ENCODE data around the gene C16orf96.
A peak's percentile ranks its signal among the peaks of the same experiment; 100 is the strongest.

Gene C16orf96

DNA sequence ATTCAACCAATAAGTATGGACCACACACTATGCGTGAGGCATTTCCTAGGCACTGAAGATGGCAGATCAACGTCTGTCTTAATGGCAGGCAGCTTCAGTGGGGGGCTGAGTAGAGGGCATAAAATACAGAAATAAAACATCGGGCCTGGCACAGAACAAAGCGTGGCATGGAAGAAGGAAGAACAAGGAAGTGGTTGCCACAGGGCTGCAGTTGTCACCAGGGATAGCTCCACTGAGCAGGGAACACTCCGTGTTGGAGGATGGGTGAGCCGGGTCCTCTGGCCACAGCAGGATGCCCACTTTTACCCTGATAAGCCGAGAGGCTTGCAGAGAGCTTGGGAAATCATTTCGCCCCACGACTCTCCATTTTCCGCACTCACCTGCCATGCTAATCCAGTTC lies 23.9 kb upstream of the C16orf96 start:
- H3K27me3 ChIP-seq (ENCODE audit: control insufficient read depth, insufficient read depth, low read length): no peaks in the 10 kb centered on the region
- H3K36me3 ChIP-seq (ENCODE audit: control insufficient read depth, insufficient read depth, low read length): no peaks in the 10 kb centered on the region
- H3K4me3 ChIP-seq (ENCODE audit: low read length): no peak overlapping the region
- peaks cover 6% of the 10 kb centered on the region for H3K4me1 ChIP-seq (ENCODE audit: control insufficient read depth, insufficient read depth, low read length)
- no peak overlapping the region for H3K9ac ChIP-seq (ENCODE audit: low read length)
- H3K27ac ChIP-seq (ENCODE audit: low read depth, low read length): no peak overlapping the region

DNA sequence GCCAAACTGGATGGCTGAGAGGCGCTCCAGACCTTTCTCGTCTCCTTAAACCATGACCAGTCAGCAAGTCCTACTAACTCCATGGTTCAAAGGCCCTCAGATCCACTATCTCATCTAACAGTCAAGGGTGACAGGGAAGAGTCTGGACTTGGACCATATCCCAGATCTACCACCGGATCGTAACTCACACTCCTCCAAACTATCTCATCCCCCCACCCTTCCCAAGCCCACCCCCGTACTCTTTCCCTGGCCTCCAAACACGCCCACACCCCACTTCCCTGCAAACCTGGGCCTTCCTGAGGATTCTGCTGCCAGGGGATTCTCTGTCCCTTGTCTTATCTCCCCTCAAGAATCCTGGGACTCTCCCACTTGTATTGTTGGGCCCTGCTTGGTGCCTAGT lies 22.6 kb upstream of the C16orf96 start:
- no peak overlapping the region for H3K27ac ChIP-seq (ENCODE audit: low read depth, low read length)

DNA sequence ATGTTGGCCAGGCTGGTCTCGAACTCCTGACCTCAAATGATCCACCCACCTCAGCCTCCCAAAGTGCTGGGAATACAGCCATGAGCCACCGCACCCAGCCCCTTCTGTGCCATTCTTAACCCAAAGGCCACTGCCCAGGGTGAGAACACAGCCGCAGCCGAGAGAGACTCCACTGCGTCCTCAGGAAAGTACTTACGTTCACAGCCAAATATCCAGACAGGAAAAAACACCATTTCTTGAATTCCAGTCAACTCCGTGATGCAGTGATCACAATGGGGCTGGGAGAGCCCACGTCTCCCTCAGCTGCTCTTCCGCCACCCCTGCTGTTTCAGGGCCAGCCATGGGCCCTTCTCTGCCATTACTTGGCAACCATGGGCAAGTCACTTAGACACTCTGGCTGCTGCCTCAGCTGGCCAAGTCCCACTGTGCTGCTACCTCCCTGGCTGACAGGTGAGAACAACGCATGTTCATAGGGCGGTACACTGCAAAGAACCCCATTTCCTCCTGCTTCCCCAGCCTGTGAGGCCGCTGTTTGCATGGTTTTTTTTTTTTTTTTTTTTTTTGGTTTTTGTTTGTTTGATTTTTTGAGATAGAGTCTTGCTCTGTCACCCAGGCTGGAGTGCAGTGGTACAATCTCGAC lies 21.9 kb upstream of the C16orf96 start:
- Histone ChIP-seq H3K36me3 (ENCODE audit: control insufficient read depth, insufficient read depth, low read length) (no peaks in the 10 kb centered on the region), H3K9ac (ENCODE audit: low read length) (no peak overlapping the region), H3K27ac (ENCODE audit: low read depth, low read length) (no peak overlapping the region), H3K27me3 (ENCODE audit: control insufficient read depth, insufficient read depth, low read length) (no peaks in the 10 kb centered on the region), H3K4me1 (ENCODE audit: control insufficient read depth, insufficient read depth, low read length) (peaks cover 5% of the 10 kb centered on the region), H3K4me3 (ENCODE audit: low read length) (no peak overlapping the region)

More for the DNA sequence above, 22.6 kb upstream of the C16orf96 start:
- Histone ChIP-seq H3K4me3 (ENCODE audit: low read length) (no peak overlapping the region), H3K27me3 (ENCODE audit: control insufficient read depth, insufficient read depth, low read length) (no peaks in the 10 kb centered on the region), H3K9ac (ENCODE audit: low read length) (no peak overlapping the region), H3K36me3 (ENCODE audit: control insufficient read depth, insufficient read depth, low read length) (no peaks in the 10 kb centered on the region), H3K4me1 (ENCODE audit: control insufficient read depth, insufficient read depth, low read length) (peaks cover 6% of the 10 kb centered on the region)

DNA sequence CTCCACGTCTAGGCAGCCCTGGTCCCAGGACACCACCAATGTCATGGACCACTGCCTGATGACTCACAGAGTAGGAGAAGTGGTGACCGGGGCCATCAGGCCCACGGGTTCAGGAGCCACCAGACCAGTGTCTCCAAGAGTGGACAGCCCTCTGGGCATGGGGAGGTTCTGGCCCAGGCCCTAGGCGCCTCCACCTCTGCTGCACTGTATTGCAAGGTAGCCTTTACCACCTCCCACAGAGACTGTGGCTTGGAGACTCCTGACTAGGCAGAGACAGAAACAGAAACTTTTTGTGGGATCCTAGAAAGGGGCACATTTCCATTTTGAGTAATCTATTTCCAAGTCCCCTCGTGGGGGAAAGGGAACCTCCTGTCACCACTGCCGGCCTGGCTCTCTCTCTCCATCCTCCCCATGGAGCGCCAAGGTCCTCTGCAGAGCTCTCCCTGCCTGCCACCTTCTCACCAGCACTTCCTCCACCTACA lies 20.5 kb upstream of the C16orf96 start:
- no peak overlapping the region for H3K27ac ChIP-seq (ENCODE audit: low read depth, low read length)
- no peak overlapping the region for H3K9ac ChIP-seq (ENCODE audit: low read length)
- no peaks in the 10 kb centered on the region for H3K36me3 ChIP-seq (ENCODE audit: control insufficient read depth, insufficient read depth, low read length)
- no peak overlapping the region for H3K4me3 ChIP-seq (ENCODE audit: low read length)
- no peaks in the 10 kb centered on the region for H3K27me3 ChIP-seq (ENCODE audit: control insufficient read depth, insufficient read depth, low read length)
- peaks cover 3% of the 10 kb centered on the region for H3K4me1 ChIP-seq (ENCODE audit: control insufficient read depth, insufficient read depth, low read length)

DNA sequence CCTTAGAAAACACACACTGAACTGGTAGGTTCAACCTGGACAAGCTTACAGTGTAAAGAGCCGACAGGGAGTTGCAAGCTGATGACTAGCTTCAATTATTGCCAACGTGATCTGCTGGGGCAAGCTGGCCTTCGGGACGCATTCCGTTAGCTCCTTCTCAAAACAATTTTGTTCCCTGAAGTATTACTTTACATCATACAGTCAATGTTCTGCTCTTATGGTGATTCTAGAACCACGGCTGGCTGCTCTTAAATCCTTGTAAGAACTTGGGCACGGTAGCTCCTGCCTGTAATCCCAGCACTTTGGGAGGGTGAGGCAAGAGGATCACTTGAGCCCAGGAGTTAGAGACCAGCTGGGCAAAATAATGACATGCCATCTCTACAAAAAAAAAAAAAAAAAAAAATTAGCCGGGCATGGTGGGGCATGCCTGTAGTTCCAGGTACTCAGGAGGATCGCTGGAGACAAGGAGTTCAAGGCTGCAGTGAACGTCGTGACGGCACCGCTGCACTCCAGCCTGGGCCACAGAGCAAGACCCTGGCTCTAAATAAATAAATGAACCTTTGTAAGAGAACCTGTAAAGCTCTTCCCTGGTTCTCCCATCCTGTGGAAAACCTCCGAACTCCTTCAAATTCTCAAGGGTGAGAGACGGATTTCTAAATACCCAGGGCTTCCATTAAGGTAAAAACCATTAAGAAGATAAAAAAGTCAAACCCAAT lies 19.6 kb upstream of the C16orf96 start:
- no peaks in the 10 kb centered on the region for H3K27me3 ChIP-seq (ENCODE audit: control insufficient read depth, insufficient read depth, low read length)
- no peaks in the 10 kb centered on the region for H3K36me3 ChIP-seq (ENCODE audit: control insufficient read depth, insufficient read depth, low read length)
- peaks cover 3% of the 10 kb centered on the region for H3K4me1 ChIP-seq (ENCODE audit: control insufficient read depth, insufficient read depth, low read length)
- H3K9ac ChIP-seq (ENCODE audit: low read length): no peak overlapping the region
- no peak overlapping the region for H3K27ac ChIP-seq (ENCODE audit: low read depth, low read length)
- no peak overlapping the region for H3K4me3 ChIP-seq (ENCODE audit: low read length)

DNA sequence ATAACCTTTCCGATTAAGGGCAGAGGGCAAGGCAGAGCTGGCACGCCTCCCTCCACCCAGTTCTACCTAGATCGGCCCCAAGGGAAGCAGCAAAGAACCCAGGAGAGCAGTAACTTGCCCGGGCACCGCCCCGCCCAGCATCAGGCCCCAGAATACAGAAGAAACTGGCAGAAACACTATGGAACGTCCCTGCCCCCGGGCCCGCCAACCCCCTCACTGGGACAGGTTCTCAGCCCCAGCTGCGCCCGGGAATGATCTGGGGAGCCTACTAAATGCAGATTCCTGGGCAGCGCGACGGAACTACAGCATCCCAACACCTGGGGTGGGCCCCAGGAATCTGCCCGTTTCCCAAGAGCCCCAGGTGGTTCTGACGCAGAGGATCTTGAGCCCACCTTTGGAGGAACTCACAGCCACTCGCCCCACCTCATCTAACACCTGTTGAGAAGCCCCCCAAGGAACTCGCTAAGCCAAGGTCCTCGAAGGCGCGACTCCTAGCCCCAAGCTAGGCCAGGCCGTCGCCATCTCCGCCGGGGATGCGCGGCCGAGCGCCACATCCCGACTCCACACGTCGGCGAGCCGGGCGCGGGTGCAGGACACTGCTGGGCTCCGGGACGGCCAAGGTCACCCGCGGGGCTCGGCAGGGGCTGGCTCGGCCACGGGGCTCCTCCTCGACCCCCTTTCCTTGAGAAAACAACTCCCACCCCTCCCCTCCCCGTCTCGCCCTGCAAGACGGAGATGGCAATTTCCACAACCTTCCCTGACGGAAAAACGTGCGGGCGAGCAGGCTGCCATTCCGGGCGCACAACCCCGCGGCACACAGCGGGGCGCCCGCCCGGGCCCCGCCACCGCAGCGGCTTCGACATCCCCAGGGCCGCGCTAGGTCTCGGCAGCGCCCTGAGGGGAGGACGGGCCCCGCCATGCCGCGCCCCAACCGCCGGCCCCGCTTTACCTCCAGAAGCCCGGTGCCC lies 18.5 kb upstream of the C16orf96 start:
- Histone ChIP-seq H3K36me3 (ENCODE audit: control insufficient read depth, insufficient read depth, low read length) (no peaks in the 10 kb centered on the region), H3K27me3 (ENCODE audit: control insufficient read depth, insufficient read depth, low read length) (no peaks in the 10 kb centered on the region), H3K9ac (ENCODE audit: low read length) (no peak overlapping the region), H3K27ac (ENCODE audit: low read depth, low read length) (peak overlapping the region; percentile 93), H3K4me1 (ENCODE audit: control insufficient read depth, insufficient read depth, low read length) (peaks cover 3% of the 10 kb centered on the region), H3K4me3 (ENCODE audit: low read length) (peak overlapping the region; percentile 74)

DNA sequence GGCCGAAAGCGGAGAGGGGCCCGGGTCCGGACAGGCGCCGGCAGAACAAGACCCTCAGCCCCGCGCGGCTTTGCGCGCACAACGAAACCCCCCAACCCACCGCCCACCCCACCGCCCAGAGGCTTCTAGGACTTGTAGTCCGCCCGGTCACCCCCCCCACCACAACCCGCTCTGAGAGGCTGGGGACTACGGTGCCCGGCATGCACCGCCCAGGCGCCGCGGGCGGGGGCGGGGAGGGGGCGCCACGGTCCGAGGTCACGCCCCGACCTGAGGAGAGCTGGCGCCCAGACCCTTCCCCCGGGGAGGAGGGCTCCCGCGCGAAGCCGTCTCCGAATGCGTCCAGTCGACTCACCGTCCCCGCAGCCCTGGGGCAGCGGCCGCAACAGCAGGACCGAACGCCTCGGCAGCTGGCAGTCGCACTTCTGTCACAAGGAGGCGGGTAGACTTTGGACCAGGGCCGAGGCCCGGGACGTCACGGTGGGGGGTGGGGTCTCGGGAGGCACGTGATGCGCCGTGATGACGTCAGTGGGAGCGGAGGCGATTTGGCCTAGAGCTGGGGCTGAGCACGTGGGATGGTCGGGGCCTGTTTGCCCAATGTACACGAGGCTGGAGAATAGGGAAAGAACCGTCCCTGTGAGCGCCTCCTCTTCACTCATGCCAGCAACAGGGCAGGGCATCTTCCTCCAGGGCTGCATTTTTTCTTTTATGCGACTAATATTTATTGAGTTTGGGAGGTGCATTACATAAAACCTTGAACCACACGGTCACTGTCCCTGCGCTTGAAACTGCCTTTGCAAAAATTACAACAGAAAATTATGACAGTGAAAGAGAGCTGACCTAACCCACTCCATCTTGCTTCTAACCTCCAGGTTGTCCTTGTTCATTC lies 17.5 kb upstream of the C16orf96 start, which contains the start of gene CDIP1:
Gene CDIP1, minus strand, starts transcription at position 424 of the 886 bp plus-strand sequence. CDS start 24,643 bp downstream, outside the sequence.
- Histone ChIP-seq H3K4me1 (ENCODE audit: control insufficient read depth, insufficient read depth, low read length) (peaks cover 3% of the 10 kb centered on the region), H3K27ac (ENCODE audit: low read depth, low read length) (peak within 1 kb of the TSS; percentile 93), H3K4me3 (ENCODE audit: low read length) (peak within 1 kb of the TSS; percentile 74), H3K9ac (ENCODE audit: low read length) (no peak within 1 kb of the TSS), H3K27me3 (ENCODE audit: control insufficient read depth, insufficient read depth, low read length) (no peaks in the 10 kb centered on the region), H3K36me3 (ENCODE audit: control insufficient read depth, insufficient read depth, low read length) (no peaks in the 10 kb centered on the region)

DNA sequence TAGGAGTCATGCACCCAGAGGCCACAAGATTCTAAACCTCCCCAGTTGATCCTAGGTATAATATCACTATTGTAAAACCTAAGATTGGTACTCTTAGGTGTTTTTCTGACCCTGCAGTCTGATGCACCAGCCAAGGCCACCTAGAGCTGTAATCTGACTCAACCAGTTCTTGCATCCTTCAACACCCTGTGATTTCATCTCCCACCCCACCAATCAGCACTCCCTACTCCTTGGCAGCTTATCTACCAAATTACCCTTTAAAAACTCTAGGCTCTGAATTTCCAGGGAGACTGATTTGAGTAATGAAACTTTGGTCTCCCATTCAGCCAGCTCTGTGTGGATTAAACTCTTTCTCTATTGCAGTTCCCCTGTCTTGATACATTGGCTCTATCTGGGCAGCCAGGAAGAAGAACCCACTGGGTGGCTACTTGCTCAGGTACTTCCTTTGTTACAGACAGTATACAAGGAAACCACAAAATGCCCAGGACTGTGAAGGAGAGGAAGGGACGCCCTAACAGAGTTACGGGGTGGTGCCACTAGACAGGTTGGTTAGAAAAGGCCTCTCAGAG lies 16.3 kb upstream of the C16orf96 start:
- no peak overlapping the region for H3K4me3 ChIP-seq (ENCODE audit: low read length)
- H3K27ac ChIP-seq (ENCODE audit: low read depth, low read length): no peak overlapping the region

DNA sequence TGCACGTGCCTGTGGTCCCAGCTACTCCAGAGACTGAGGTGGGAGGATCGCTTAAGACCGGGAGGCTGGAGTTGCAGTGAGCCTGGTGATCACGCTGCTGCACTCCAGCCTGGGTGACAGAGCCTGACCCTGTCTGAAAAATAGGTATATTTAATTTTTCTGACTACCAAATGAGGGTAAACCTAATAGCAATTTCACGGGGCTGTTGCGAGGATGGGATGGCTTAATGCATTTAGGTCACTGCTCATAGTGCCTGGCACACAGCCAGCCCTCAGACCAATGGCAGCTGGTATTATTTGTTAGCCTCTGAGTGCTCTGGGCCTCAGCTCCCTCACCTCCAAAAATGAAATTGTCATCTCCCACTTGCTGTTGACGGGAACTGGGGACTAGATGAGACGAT lies 11.7 kb upstream of the C16orf96 start:
- Histone ChIP-seq H3K27ac (ENCODE audit: low read depth, low read length) (no peak overlapping the region), H3K27me3 (ENCODE audit: control insufficient read depth, insufficient read depth, low read length) (no peaks in the 10 kb centered on the region), H3K4me3 (ENCODE audit: low read length) (no peak overlapping the region), H3K9ac (ENCODE audit: low read length) (no peak overlapping the region), H3K4me1 (ENCODE audit: control insufficient read depth, insufficient read depth, low read length) (no peaks in the 10 kb centered on the region), H3K36me3 (ENCODE audit: control insufficient read depth, insufficient read depth, low read length) (no peaks in the 10 kb centered on the region)

More for the DNA sequence above, 16.3 kb upstream of the C16orf96 start:
- H3K4me1 ChIP-seq (ENCODE audit: control insufficient read depth, insufficient read depth, low read length): peaks cover 3% of the 10 kb centered on the region
- no peaks in the 10 kb centered on the region for H3K27me3 ChIP-seq (ENCODE audit: control insufficient read depth, insufficient read depth, low read length)
- H3K36me3 ChIP-seq (ENCODE audit: control insufficient read depth, insufficient read depth, low read length): no peaks in the 10 kb centered on the region
- H3K9ac ChIP-seq (ENCODE audit: low read length): no peak overlapping the region

DNA sequence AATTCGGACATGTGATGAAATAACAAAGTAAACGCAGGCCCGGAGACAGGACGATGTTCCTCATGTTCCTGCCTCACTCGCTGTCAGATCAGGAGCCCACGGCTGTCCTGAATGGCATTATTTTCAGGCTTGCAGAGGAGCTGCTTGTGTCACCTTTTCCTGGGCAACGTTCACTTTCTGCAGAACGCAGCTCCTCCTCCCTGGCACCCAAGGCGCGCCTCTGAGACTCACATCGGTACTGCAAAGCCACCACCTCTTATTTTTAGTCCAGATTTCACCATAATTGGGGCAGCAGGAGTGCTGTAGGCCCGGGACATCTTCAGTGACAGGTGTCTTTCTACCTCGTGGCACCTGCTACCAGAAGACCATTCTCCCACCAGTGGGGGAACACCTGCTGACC lies 8.0 kb upstream of the C16orf96 start:
- no peak overlapping the region for H3K27ac ChIP-seq (ENCODE audit: low read depth, low read length)
- H3K4me3 ChIP-seq (ENCODE audit: low read length): no peak overlapping the region
- no peaks in the 10 kb centered on the region for H3K4me1 ChIP-seq (ENCODE audit: control insufficient read depth, insufficient read depth, low read length)
- no peaks in the 10 kb centered on the region for H3K27me3 ChIP-seq (ENCODE audit: control insufficient read depth, insufficient read depth, low read length)
- H3K36me3 ChIP-seq (ENCODE audit: control insufficient read depth, insufficient read depth, low read length): no peaks in the 10 kb centered on the region
- H3K9ac ChIP-seq (ENCODE audit: low read length): no peak overlapping the region

DNA sequence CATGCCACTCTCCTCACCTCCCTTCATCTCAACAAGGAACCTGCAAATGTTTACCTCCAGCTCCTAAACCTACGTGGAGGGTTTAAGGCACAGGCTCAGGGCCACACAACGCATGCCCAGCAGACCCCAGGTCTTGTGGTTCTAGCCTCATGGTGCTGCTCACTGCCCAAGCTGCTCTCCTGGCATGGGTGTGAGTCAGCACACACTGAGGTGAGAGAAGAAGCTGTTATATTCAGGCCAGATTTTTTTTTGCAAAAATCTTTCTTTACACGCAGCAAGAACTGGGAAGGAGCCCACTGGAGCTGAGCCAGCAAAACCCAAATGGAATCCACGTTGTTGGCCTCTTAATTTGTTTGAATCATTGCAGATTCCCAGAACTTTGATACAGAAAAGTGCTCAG lies 5.5 kb upstream of the C16orf96 start:
- H3K4me1 ChIP-seq (ENCODE audit: control insufficient read depth, insufficient read depth, low read length): no peaks in the 10 kb centered on the region
- no peaks in the 10 kb centered on the region for H3K36me3 ChIP-seq (ENCODE audit: control insufficient read depth, insufficient read depth, low read length)
- no peaks in the 10 kb centered on the region for H3K27me3 ChIP-seq (ENCODE audit: control insufficient read depth, insufficient read depth, low read length)
- no peak overlapping the region for H3K27ac ChIP-seq (ENCODE audit: low read depth, low read length)
- no peak overlapping the region for H3K9ac ChIP-seq (ENCODE audit: low read length)
- H3K4me3 ChIP-seq (ENCODE audit: low read length): no peak overlapping the region

All from rectal smooth muscle tissue (tissue), 1 donor.